HG03378 (cell line): ENCODE results near the gene IER5.

Source experiments
- ATAC-seq: cut with Tn5 transposase; IDR thresholded peaks from one replicate; pipeline ENCODE4 v1.9.1; 2021; ENCODE audit warnings: mild to moderate bottlenecking, moderate library complexity; ENCODE audit not compliant: unreplicated experiment

Gene IER5

DNA sequence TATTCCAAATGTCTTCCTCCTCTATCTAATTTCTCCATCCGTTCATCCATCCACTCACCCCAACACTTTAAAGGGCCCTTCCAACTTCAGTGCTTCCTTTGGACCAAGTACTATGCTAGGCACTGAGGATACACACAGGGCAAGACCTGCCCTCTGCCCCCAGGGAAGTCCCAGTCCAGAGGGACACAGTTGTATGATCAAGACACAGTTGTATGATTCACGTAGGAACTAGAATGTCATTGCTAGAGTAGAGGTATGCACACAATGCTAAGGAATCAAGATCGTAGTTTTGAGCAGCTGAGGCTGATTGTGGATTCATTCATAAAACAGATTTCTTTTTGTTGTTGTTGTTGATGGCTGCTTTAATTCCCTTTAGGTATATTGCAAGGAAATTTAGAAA lies 11.6 kb upstream of the IER5 start:
- no peak for ATAC-seq

DNA sequence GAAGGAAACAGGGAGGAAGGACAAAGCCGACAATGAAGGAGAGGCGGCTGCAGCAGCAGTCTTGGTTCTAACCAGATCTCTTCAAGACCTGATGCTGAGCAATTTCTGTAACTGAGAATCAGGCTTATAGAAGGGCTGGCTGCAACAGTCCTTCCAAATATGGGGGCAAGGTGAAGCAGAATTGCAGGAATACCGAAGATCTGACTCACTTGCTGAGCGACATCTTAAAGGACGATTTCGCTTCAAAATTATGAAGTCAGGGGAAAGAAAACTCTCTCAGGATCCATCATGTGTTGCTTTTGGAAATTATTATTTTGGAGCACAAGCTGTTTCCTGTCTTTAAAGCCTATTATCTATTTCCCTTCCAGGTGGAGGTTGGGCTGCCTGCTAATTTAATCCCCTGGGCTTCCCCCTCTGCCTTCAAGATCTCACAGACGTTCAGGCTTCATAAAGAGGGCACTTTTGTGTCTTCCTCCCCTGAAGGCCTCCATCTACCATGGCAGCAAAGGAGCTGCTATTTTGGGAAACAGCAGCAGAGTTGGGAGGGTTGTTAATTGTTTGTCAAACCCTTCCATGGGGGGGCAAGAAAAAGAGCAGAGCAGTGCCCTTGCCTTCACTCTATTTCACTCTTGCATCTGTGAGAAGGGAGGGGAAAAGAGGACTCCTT lies 10.8 kb upstream of the IER5 start:
- no peak for ATAC-seq

- no peak for ATAC-seq
These were observed 9.1 kb upstream of the IER5 start for GRCh38 chr1:181079382-181079781.

DNA sequence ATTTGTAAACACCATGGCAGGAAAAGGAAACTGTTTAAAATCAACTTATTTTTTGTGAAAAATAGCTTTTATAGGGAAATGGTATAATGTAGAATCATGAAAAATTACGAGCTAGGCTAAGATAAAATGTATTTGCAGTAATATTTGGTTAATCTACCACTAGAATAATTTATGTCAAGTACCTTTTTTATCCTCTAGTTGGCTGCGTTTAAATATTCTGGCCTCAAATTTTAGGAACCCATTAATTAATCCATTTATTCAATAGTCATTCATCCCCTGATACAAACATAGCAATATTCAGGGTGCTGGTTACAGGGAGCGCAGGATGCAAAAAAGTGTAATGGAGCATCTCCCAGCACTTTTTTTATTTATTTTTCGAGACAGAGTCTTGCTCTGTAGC lies 8.6 kb upstream of the IER5 start:
- ATAC-seq: no peak

DNA sequence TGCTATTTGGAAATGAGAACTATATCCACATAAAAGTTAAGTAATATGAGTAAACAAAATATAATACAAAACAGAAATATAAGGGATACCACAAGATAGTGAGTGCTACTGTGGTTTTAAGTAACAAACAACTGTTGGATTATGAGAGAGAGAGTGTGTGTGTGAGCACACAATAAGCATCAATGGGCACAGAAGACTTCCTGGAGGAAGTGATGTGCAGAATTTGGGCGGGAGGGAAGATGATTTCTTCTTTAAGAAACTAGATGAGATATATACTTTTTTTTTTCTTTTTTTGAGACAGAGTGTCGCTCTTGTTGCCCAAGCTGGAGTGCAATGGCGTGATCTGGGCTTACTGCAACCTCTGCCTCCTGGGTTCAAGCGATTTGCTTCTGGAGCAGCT lies 7.9 kb upstream of the IER5 start:
- no peak for ATAC-seq

GRCh38 chr1:181081395-181081794 lies 7.1 kb upstream of the IER5 start:
- ATAC-seq: no peak

DNA sequence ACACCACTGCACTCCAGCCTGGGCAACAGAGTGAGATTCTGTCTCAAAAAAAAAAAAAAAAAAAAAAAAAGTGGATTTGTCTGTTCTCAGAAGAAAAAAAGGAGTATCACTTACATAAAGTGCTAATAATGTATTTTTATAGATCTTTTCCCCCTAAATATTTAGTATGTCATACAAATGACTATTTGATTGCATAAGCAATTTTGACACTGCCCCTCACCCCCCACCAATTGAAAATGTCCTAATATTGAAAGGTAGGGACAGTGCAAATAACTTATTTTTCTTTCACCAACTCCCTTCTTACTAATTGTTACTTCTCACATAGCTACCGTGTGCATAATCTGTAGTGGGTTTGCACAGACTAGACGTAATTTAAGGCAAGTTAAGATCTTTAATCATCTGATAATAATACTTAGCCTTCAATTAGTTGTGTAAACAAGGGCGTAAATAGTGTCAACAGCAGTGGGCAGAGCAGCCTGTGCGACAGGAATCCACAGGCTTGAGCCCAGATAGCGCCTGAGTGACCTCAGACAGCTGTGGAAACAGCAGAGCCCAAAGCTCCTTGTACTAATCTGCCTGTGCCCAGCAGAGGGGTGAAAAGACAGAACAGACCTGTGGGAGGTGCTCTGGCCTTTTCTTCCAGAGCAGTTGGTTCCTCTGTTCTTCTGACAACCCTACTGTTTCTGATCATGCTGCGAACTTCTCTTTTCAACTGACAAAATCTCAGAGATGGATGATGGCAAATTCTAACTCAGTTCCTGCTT lies 4.5 kb upstream of the IER5 start:
- ATAC-seq: no peak

DNA sequence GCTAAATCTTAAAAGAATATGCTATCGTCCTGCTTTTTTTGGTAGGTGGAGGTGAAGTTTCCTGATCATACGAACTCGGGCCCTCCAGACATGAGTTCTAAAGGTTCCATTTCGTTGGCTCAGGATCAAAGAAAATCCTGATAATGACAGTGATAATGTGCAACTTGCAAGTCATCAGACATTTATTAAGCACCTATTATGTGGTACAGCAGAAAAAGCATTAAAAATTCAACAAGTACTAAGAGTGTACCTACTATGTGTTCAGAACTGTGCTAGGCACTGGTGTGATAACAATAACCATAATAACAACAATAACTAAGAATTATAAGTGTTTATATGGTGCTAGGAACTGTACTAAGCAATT lies 3.9 kb upstream of the IER5 start:
- ATAC-seq: no peak

DNA sequence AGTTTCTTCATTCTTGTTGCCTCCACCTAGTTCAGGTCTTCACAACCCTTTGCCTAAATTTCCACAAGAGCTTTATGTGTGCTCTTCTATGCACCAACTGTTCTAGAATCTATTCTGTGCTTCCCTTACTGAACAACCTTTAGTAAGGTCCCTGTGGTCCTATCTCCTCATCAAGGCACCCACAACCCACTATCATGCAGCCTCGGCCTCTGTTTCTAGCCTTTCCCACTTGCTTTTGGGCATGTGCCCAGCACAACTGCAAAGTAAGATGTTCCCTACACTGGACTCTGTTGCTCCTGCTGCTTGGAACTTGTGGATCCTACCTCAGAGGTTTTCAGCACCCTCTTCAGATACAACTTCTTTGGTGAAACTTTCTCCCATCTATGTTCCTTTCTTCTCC lies 2.4 kb upstream of the IER5 start:
- ATAC-seq: no peak

DNA sequence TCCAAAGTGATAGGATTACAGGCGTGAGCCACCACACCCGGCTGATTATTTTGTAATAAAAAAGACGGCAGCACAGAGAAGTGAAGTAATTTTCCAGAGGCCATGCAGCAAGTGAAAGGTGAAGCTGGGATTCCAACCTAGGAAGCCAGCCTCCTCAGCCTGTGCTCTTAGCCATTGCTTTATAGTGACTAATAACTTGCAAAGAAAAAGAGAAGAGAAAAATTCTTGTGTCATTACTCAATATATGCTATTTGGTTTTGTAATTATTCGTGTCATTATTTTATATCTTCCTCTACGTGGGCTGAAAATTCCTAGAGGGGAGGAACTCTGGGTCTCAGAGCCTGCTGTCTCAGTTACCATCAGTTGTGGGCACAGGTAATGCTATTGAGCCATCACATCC lies 1.6 kb upstream of the IER5 start:
- no peak for ATAC-seq

- ATAC-seq: no peak
These were observed 1.0 kb upstream of the IER5 start for GRCh38 chr1:181087400-181087901.

DNA sequence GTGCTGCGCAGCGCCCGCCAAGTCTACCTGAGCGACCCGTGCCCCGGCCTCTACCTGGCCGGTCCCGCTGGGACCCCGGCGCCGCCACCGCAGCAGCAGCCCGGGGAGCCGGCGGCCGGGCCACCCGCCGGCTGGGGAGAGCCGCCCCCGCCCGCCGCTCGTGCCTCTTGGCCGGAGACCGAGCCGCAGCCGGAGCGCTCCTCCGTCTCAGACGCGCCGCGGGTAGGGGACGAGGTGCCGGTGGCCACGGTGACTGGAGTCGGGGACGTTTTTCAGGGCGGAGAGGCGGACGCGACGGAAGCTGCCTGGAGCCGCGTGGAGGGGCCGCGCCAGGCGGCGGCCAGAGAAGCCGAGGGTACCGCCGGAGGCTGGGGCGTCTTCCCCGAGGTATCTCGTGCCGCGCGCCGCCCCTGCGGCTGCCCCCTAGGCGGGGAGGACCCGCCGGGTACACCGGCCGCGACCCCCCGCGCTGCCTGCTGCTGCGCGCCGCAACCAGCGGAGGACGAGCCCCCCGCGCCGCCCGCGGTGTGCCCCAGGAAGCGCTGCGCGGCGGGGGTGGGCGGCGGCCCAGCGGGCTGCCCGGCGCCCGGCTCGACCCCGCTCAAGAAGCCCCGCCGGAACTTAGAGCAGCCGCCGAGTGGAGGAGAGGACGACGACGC lies 646 bp downstream of the IER5 start:
- no peak for ATAC-seq

GRCh38 chr1:181089676-181090544 lies 1.4 kb downstream of the IER5 start:
- ATAC-seq: peak; percentile 38

- no peak for ATAC-seq
These were observed 2.2 kb downstream of the IER5 start for GRCh38 chr1:181090641-181091126.

DNA sequence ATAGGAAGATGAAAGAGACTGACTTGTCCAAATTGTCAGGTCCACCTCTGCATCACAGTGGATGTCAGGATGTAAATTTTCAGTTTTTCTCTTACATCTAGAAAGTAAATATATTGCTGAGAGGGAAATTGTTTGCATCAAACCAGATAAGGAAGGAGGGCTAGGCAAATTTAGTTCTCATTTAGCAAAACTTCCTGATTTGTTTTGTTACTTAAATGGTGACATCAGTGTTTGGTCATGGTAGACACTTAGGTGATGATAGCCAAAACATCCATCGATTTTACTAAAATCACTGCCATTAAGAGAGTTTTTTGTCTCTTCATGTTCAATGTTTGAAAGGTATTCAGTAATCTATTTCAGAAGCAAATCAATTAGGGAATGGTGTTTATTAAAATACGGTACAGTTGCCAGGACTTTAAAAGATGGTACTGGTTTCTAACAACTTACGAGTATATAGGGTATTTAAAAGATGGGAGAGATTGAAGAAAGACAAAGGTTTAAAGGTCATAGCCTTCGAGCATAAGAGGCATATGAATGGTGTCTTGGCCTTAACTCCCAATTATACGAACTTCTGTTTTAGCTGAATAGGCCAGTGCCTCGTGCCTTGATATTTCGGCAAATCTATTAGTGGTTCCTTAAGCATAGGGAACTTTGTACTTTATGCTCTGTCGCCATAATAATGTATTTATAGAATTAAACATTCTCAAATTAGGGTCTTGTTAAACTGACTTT lies 3.0 kb downstream of the IER5 start:
- ATAC-seq: no peak

DNA sequence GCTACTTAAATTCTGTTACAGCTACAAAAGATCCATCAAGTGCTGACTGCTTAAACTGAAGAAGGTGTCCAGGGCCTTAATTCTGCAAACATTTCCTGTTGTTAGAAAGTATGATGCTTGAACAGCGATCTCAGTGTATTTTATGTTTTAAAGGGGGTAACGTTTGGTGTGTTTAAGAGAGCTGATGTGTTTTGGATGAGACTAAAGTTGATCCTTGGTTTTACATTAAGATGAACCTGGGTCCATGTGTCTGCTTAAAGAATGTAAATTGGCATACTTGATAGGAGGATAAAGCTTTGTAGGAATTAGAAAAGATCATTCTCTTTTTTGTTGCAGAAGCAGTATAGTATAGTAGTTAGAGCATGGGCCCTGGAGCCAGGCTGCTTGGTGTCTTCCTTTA lies 3.6 kb downstream of the IER5 start:
- no peak for ATAC-seq

- ATAC-seq: no peak
These were observed 4.5 kb downstream of the IER5 start for GRCh38 chr1:181092883-181093458.

DNA sequence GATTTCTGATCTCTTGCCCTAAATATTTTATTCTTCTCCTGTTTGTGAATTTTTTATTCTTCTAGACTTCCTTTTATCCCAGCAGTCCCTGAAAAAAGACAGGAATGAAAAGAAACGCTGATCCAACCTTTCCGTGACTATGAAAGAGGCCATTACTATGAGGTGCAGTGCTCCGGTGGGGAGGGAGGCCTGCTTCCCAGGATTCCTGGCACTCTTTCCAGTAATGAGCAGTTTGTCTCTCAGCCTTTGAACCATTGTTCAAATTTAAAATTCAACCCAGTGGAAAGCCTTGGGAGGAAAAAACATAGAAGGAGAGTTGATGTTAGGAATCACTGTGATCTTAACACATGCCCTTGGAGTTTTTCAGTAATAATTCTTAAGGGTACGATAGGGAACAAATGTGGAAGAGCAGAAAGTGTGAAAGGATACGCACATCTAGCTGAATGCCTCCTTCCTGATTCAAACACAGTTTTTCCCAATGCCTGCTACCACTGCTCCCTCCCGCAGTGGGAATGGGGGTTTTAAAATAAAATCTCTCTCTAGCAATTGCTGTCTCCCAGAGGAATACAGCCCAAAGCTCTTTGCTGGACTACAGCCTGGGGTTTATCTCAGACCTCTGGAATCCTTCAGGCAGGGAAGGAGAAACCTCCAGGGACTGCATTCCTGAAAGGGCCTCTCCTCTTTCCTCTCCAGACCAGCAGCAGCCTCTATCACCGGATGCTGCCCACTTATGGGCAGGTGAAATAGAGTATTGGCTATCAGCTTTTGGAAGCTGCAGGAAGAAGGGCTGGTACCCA lies 6.1 kb downstream of the IER5 start:
- ATAC-seq: no peak

GRCh38 chr1:181095260-181095659 lies 6.8 kb downstream of the IER5 start:
- ATAC-seq: no peak
